B cell (primary cell): Measurements from ENCODE around the gene CNOT6.

ENCODE experiments used
- EZH2 ChIP-seq: IDR thresholded peaks from 2 replicates; pipeline ENCODE4 v1.6.1; 2012; ENCODE audit warnings: borderline replicate concordance, low read depth, mild to moderate bottlenecking, moderate library complexity, low read length; ENCODE audit not compliant: insufficient read depth, poor library complexity, severe bottlenecking
- TF ChIP-seq, protein P1 (sequence below): fragments of 200-600 bp; IDR thresholded peaks from one replicate; pipeline ENCODE4 v1.8.0; 2022; ENCODE audit warnings: antibody characterized with exemption, mild to moderate bottlenecking

DNA sequence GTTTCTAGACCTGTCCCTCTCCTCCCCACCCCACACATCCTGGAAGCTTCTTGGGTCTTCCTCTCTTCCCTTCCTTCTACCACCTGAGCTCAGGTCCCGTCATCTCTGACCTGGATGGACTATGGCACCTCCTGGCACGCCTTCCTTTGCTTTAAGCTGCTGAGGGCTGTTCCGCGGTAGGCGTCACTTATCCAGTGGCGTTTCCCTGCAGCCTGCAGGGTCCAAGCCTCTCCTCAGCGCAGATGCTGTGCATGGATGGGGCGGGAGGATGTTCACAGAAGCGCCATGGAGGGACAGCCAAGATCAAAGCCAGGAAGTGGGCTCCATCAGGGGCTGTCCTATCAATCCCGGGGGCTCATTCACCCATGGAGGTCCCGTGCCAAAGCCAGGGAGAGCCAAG, 23.8 kb upstream of the CNOT6 start:
- TF ChIP-seq, protein P1, sequence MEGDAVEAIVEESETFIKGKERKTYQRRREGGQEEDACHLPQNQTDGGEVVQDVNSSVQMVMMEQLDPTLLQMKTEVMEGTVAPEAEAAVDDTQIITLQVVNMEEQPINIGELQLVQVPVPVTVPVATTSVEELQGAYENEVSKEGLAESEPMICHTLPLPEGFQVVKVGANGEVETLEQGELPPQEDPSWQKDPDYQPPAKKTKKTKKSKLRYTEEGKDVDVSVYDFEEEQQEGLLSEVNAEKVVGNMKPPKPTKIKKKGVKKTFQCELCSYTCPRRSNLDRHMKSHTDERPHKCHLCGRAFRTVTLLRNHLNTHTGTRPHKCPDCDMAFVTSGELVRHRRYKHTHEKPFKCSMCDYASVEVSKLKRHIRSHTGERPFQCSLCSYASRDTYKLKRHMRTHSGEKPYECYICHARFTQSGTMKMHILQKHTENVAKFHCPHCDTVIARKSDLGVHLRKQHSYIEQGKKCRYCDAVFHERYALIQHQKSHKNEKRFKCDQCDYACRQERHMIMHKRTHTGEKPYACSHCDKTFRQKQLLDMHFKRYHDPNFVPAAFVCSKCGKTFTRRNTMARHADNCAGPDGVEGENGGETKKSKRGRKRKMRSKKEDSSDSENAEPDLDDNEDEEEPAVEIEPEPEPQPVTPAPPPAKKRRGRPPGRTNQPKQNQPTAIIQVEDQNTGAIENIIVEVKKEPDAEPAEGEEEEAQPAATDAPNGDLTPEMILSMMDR: no peak
- no peak for TF ChIP-seq EZH2
